Prostate gland (tissue), 2 donors: ENCODE results near the gene WASF1.

ENCODE experiments used
- CTCF ChIP-seq, 4 experiments: fragments of 200-600 bp in 2 of 4; fragments of 450-650 bp in 2 of 4; sonication (generic) in 2 of 4; IDR thresholded peaks; 1 replicate in 3 of 4; 2 replicates in 1 of 4; pipeline ENCODE4 v1.5.1; 2016 to 2019; ENCODE audit warnings: antibody characterized with exemption in 4 of 4, mild to moderate bottlenecking in 2 of 4, moderate library complexity in 2 of 4
- POLR2A ChIP-seq: fragments of 450-650 bp; IDR thresholded peaks from one replicate; pipeline ENCODE4 v1.6.1; 2016; ENCODE audit warnings: antibody characterized with exemption, mild to moderate bottlenecking
- POLR2AphosphoS5 ChIP-seq: sonication (generic); formaldehyde crosslinking; IDR thresholded peaks from one replicate; pipeline ENCODE4 v1.6.1; 2017; ENCODE audit warnings: antibody characterized with exemption

GRCh38 chr6:110221738-110222137 lies 42.3 kb upstream of the WASF1 start:
- no peak for TF ChIP-seq POLR2A
- TF ChIP-seq POLR2AphosphoS5 = no peak
- TF ChIP-seq CTCF (IDR thresholded peaks at IDR 0.05) = no peak
